Measurements from ENCODE around the gene INHBB.

GRCh38 chr2:120312860-120313694 lies 32.9 kb upstream of the INHBB start:
- peak; percentile 69 to 85 (median 78) for TF ChIP-seq CTCF (IDR thresholded peaks at IDR 0.05)
- TF ChIP-seq POLR2A (IDR thresholded peaks at IDR 0.05), result no peak
